Activated CD8-positive, alpha-beta memory T cell treated with anti-CD3 and anti-CD28 coated beads for 48 hours (primary cell): ENCODE data around the gene CARD10.

Experiments
- DNase-seq, 3 experiments: peaks; one replicate each; pipeline ENCODE4 v3.0.0-alpha.2; 2020; ENCODE audit warnings: low read depth in 2 of 3, low spot score in 2 of 3

The CARD10 gene

GRCh38 chr22:37519268-37520195, at the start of gene CARD10:
Gene CARD10 (minus strand): TSS chr22:37519415. CDS start chr22:37519200, 215 bp downstream.
- no peak for DNase-seq

- DNase-seq: no peak
Observed at GRCh38 chr22:37568448-37569008, 49.3 kb upstream of the CARD10 start.

GRCh38 chr22:37568012-37568411, 48.8 kb upstream of the CARD10 start:
- no peak for DNase-seq

- peak; percentile 80 to 96 (median 93) for DNase-seq
Observed at GRCh38 chr22:37566903-37567798, 47.9 kb upstream of the CARD10 start.

- no peak for DNase-seq
Observed at GRCh38 chr22:37566329-37566837, 47.2 kb upstream of the CARD10 start.

- DNase-seq: no peak
Observed at GRCh38 chr22:37565830-37566229, 46.6 kb upstream of the CARD10 start.

GRCh38 chr22:37564111-37564711, 45.0 kb upstream of the CARD10 start:
- DNase-seq: no peak

GRCh38 chr22:37563153-37564081, 44.2 kb upstream of the CARD10 start:
- no peak for DNase-seq

- DNase-seq: no peak
Observed at GRCh38 chr22:37562049-37562875, 43.0 kb upstream of the CARD10 start.

GRCh38 chr22:37561212-37562048, 42.2 kb upstream of the CARD10 start:
- peak; percentile 67 to 89 (median 89) for DNase-seq

GRCh38 chr22:37560608-37561211, 41.5 kb upstream of the CARD10 start:
- no peak for DNase-seq

GRCh38 chr22:37559901-37560607, 40.8 kb upstream of the CARD10 start, which contains the start of gene CDC42EP1:
Gene CDC42EP1 (plus strand): TSS chr22:37560480. CDS start chr22:37566350, 5,870 bp downstream.
- no peak for DNase-seq

- no peak for DNase-seq
Observed at GRCh38 chr22:37559521-37559900, 40.3 kb upstream of the CARD10 start.

- no peak for DNase-seq
Observed at GRCh38 chr22:37558815-37559214, 39.6 kb upstream of the CARD10 start.

GRCh38 chr22:37557321-37558001, 38.2 kb upstream of the CARD10 start:
- no peak for DNase-seq

- no peak for DNase-seq
Observed at GRCh38 chr22:37556710-37557109, 37.5 kb upstream of the CARD10 start.
